ENCODE measurements around the gene SNX11.

The SNX11 gene

GRCh38 chr17:48137656-48138055, 30.1 kb downstream of the SNX11 start:
- Mint-ChIP-seq H3K36me3 (no peaks in the 10 kb centered on the region), H3K4me1 (ENCODE audit: low read depth) (peaks cover 8% of the 10 kb centered on the region), H3K27ac (peak overlapping the region; percentile 30), H3K27me3 (no peaks in the 10 kb centered on the region), H3K4me3 (no peak overlapping the region), H3K9me3 (ENCODE audit: low read depth) (no peaks in the 10 kb centered on the region)

- peak overlapping the region; percentile 50 for H3K27ac Mint-ChIP-seq
Measured at GRCh38 chr17:48139944-48140343, 32.4 kb downstream of the SNX11 start.

DNA sequence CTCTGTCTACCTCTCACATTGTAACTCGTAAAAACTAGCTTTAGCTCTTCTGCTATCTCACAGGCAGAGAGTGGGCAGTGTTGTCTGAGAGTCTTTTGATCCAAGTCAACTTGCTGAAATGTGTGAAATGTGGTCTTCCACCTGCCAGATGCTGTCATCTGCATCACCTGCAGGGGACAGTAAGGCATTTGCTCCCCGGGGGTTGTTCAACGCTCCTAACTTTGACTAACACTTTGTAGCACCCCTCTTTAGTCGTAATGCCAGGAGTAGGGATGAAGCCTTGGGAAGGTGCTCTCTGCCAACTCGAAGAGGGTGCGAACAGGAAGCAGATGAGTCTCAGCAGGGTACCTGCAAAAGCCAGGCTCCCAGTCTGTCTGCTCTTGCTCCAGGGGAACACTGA, 36.1 kb downstream of the SNX11 start:
- H3K27ac Mint-ChIP-seq, result no peak overlapping the region
- H3K9me3 Mint-ChIP-seq (ENCODE audit: low read depth), result no peaks in the 10 kb centered on the region
- H3K36me3 Mint-ChIP-seq, result peaks cover 8% of the 10 kb centered on the region
- H3K4me1 Mint-ChIP-seq (ENCODE audit: low read depth), result peaks cover 11% of the 10 kb centered on the region
- no peaks in the 10 kb centered on the region for H3K27me3 Mint-ChIP-seq
- H3K4me3 Mint-ChIP-seq, result no peak overlapping the region

More at GRCh38 chr17:48139944-48140343, 32.4 kb downstream of the SNX11 start:
- H3K27me3 Mint-ChIP-seq, result no peaks in the 10 kb centered on the region
- H3K4me3 Mint-ChIP-seq, result no peak overlapping the region
- H3K36me3 Mint-ChIP-seq, result no peaks in the 10 kb centered on the region
- H3K4me1 Mint-ChIP-seq (ENCODE audit: low read depth), result peaks cover 8% of the 10 kb centered on the region
- no peaks in the 10 kb centered on the region for H3K9me3 Mint-ChIP-seq (ENCODE audit: low read depth)

GRCh38 chr17:48144231-48144630, 36.7 kb downstream of the SNX11 start:
- Mint-ChIP-seq H3K4me1 (ENCODE audit: low read depth) (peaks cover 11% of the 10 kb centered on the region), H3K4me3 (no peak overlapping the region), H3K36me3 (peaks cover 8% of the 10 kb centered on the region), H3K27ac (peak overlapping the region; percentile 16), H3K9me3 (ENCODE audit: low read depth) (no peaks in the 10 kb centered on the region), H3K27me3 (no peaks in the 10 kb centered on the region)

- H3K4me3 Mint-ChIP-seq, result no peak overlapping the region
- H3K4me1 Mint-ChIP-seq (ENCODE audit: low read depth), result peaks cover 6% of the 10 kb centered on the region
- H3K9me3 Mint-ChIP-seq (ENCODE audit: low read depth), result no peaks in the 10 kb centered on the region
- H3K27me3 Mint-ChIP-seq, result no peaks in the 10 kb centered on the region
- H3K27ac Mint-ChIP-seq, result no peak overlapping the region
- peaks cover 8% of the 10 kb centered on the region for H3K36me3 Mint-ChIP-seq
Measured at GRCh38 chr17:48144976-48145798, 37.6 kb downstream of the SNX11 start.

DNA sequence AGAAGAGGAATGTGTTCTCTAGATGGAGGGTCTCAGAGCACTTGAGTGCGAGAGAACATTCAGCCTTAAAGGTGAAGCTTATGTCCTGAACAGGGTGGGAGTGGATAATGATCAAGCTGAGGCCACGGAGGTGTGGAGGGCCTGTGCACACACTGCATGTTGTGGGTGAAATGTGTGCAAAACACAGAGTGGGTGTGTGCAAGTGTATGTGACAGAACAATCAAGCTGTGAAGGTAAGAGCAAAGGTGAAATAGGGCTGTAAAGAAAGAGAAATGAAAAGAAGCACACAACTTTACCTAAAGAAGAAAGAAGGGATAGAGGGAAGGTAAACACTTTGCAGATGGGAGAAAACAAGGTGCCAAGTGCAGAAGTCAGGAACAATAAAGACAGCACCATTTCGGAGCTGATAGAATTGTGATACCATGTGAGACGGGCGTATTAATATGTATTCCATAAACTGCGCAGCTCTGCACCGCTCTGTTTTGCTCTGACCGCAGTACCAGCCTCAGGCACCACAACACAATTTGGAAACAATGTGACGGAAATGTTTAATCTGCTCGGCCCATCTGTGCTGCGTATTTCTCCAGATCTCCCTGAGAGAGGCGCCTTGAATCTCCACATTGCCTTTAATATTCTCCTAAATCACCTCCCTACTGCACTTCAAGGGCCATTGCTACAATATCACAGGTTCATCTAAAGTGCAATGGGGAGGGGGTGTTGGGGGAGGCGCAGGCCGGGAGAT, 40.6 kb downstream of the SNX11 start:
- Mint-ChIP-seq H3K9me3 (ENCODE audit: low read depth) (no peaks in the 10 kb centered on the region), H3K4me1 (ENCODE audit: low read depth) (peaks cover 2% of the 10 kb centered on the region), H3K36me3 (peaks cover 8% of the 10 kb centered on the region), H3K27me3 (no peaks in the 10 kb centered on the region), H3K4me3 (no peak overlapping the region), H3K27ac (no peak overlapping the region)

DNA sequence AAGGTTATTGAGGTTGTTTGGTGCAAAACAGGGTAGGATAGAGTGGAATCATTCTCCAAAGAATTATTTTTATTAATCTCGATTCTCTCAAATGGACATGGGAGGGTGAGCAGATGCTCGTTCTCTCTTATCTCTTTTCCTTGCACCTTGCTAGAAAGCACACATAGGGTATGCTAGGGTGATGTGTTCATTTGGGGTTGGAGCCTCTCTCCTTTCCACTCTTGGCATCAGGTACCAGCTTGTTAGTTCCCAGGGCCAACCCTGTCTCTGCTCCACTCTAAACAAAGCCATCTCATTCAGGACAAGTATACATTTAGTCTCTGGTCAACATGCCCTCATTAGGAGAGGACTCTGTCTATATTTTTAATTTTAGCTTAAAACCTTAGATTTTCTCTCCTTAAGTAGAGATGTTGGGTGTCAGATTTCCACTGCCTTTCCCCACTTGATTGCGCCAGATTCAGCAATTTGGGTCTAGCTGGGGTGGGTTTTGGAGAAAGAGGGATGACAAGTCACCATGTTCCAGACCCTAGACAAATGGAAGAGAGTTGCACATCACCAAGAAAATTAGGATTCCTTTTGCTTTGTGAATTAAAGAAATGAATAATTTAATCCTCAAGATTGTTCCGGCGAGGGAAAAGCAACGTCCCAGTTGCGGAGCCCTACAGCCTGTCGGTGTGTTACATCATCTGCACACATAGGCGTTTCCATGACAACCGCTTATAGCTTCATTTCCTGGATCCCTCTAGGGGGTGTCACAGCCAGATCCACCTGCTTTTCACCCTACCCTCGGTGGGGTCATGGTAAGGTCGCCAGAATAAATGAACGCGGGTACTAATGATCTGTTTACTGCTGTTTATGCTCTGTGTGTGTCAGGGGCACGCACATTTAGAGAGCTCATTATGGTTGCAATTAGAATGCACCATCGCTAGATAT, 41.6 kb downstream of the SNX11 start:
- H3K4me1 Mint-ChIP-seq (ENCODE audit: low read depth), result peaks cover 2% of the 10 kb centered on the region
- peak overlapping the region; percentile 28 for H3K27ac Mint-ChIP-seq
- H3K9me3 Mint-ChIP-seq (ENCODE audit: low read depth), result no peaks in the 10 kb centered on the region
- no peaks in the 10 kb centered on the region for H3K27me3 Mint-ChIP-seq
- peaks cover 8% of the 10 kb centered on the region for H3K36me3 Mint-ChIP-seq
- no peak overlapping the region for H3K4me3 Mint-ChIP-seq

DNA sequence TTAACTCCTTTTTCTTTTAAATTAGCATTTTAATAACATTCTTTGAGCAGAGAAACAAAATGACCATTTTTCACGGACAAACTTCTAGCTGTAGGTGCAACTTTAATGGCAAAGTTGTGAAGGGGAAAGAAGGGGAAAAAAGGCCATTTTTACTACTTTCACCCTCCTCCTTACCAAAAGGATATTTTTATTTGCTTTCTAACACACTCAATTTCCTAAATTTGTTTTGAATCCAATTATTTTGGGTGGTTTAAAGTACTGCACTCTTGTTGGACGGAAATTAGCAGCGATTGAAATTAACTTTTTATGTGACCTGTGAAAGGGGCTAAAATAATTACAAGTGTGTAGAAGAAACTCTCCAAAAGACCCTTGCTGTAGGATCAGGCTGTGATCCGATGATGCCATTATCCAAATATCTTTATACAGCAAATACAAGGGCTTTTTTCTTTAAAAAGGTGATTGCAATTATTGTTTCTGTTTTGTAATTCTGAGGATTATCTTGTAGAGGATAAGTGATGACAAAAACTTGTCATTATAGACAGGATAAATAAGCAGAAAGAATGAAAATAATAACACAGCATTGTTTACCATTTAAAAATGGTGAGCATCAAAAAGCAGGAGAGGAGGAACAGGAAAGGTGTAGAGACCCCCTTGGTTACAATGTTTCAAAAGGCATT, 42.4 kb downstream of the SNX11 start:
- Mint-ChIP-seq H3K27ac (no peak overlapping the region), H3K27me3 (no peaks in the 10 kb centered on the region), H3K4me1 (ENCODE audit: low read depth) (peaks cover 2% of the 10 kb centered on the region), H3K36me3 (peaks cover 8% of the 10 kb centered on the region), H3K9me3 (ENCODE audit: low read depth) (no peaks in the 10 kb centered on the region), H3K4me3 (no peak overlapping the region)

DNA sequence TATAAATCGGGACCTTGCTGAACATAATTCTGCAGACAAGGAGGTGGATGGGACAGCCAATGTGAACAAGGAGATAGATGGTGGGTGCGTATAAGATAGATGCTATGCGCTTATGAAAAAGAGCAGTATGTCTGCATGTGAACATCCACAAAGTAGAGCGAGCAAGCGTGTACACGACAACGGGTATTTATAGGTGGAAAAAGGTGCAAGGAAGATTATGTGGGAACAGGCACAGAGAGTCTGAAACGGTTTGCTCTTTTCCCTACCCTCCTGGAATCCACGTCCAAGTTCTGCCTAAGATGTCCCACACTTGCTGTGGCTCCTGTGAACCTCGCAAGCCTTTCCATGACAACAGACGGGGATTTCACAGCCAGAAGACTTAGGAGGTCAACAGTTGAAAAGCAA, 43.0 kb downstream of the SNX11 start:
- H3K4me1 Mint-ChIP-seq (ENCODE audit: low read depth), result peaks cover 2% of the 10 kb centered on the region
- H3K9me3 Mint-ChIP-seq (ENCODE audit: low read depth), result no peaks in the 10 kb centered on the region
- H3K27me3 Mint-ChIP-seq, result no peaks in the 10 kb centered on the region
- H3K36me3 Mint-ChIP-seq, result peaks cover 8% of the 10 kb centered on the region
- no peak overlapping the region for H3K27ac Mint-ChIP-seq
- no peak overlapping the region for H3K4me3 Mint-ChIP-seq

- Mint-ChIP-seq H3K27ac (no peak overlapping the region), H3K4me1 (ENCODE audit: low read depth) (peaks cover 2% of the 10 kb centered on the region), H3K4me3 (no peak overlapping the region), H3K9me3 (ENCODE audit: low read depth) (no peaks in the 10 kb centered on the region), H3K27me3 (no peaks in the 10 kb centered on the region), H3K36me3 (peaks cover 8% of the 10 kb centered on the region)
Measured at GRCh38 chr17:48151220-48151619, 43.7 kb downstream of the SNX11 start.

DNA sequence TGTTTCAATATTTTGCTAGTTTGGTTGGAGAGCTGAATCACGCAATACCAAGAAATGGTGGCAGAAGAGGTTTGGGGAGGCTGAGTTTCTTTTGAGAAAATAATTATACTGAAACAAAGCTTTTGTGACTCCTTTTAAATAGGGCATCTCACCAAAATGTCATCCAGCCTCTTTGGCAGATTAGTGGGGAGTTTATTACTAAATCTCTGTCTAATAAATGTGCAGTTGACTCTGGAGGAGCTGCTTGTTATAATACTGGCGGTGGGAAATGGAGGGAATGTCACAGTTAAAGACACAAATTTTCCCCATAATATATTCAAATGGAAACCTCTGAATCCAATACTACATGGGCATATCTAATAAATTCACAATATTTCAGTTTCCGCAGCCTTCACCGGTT, 44.7 kb downstream of the SNX11 start:
- no peaks in the 10 kb centered on the region for H3K27me3 Mint-ChIP-seq
- H3K27ac Mint-ChIP-seq, result no peak overlapping the region
- peaks cover 2% of the 10 kb centered on the region for H3K4me1 Mint-ChIP-seq (ENCODE audit: low read depth)
- H3K9me3 Mint-ChIP-seq (ENCODE audit: low read depth), result no peaks in the 10 kb centered on the region
- peaks cover 8% of the 10 kb centered on the region for H3K36me3 Mint-ChIP-seq
- no peak overlapping the region for H3K4me3 Mint-ChIP-seq

DNA sequence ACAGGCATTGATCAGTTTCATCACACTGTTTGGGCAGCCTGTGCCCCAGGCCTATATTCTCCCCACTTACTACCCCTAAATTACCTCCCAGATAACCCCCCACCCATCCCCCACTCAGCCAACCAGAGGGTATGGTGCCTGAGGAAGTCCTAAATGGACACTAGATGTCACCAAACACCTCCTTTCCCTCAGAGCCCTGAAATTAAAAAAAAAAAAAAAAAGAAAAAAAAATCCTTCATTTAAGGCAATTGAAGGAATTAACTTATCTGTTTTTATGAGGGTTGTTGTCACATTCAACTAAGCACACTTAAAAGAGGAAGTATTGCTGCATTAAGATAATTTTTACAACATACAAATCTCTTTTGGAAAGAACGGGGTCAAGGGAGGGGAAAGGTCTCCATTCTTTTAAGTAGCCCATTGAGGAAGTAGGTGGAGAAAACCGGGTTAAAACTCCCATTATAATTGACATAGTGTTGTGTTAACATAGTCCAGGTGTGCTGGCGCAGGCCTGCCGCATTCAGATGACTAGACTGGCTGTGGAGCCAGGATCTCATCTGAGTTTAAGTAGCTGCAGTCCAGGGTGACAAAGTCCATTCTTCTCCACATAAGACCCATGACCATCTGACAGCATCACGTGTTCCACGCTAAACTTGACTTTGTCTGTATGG, 46.3 kb downstream of the SNX11 start:
- Mint-ChIP-seq H3K4me3 (no peak overlapping the region), H3K27ac (no peak overlapping the region), H3K36me3 (no peaks in the 10 kb centered on the region), H3K27me3 (no peaks in the 10 kb centered on the region), H3K4me1 (ENCODE audit: low read depth) (no peaks in the 10 kb centered on the region), H3K9me3 (ENCODE audit: low read depth) (no peaks in the 10 kb centered on the region)

- Mint-ChIP-seq H3K36me3 (peaks cover 2% of the 10 kb centered on the region), H3K4me1 (ENCODE audit: low read depth) (no peaks in the 10 kb centered on the region), H3K27me3 (no peaks in the 10 kb centered on the region), H3K27ac (no peak overlapping the region), H3K4me3 (no peak overlapping the region), H3K9me3 (ENCODE audit: low read depth) (no peaks in the 10 kb centered on the region)
Measured at GRCh38 chr17:48155889-48156611, 48.5 kb downstream of the SNX11 start.

Measured in activated naive CD8-positive, alpha-beta T cell (primary cell).